Heart left ventricle (tissue), 13 donors: ENCODE data around the gene GALNT18.

Source experiments
- POLR2A ChIP-seq, 2 donors: fragments of 450-650 bp; IDR thresholded peaks; one replicate each; pipeline ENCODE4 v1.6.1; 2017; ENCODE audit warnings: antibody characterized with exemption in 2 of 2, mild to moderate bottlenecking in 2 of 2, moderate library complexity in 2 of 2
- TF ChIP-seq, protein P1 (sequence below), 12 donors: fragments of 200-600 bp; sonication (generic) in 4 of 12; IDR thresholded peaks; one replicate each; pipeline versions ENCODE4 v1.5.0 to v1.8.0; 2018 to 2022; ENCODE audit warnings: antibody characterized with exemption in 12 of 12, mild to moderate bottlenecking in 5 of 12
- donor health status: ischemic (EF 13 %, LVEDD 7.1; RV severe dilation, severe dysfunction).
- donor health status: DM: no; HTN: yes; CAD: no.
- donor health status: DM: no; HTN: no; CAD: no.
- donor health status: ischemic (EF 25% LVEDD 6.9; RV normal size, moderate dysfunction).
- donor health status: ischemic (EF 25% LVEDD 5.7; RV mildly dilated, moderate dysfunction).
- donor health status: ischemic (EF 35%, LVEDD 5.7; RV mildly dilated, moderate dysfunction).
- donor health status: nonischemic (EF 11% LVEDD 7.7; RV severe dilation, severe dysfunction).
- donor health status: DM: yes; HTN: yes; CAD: no.
- donor health status: PGD.
- donor health status: ischemic (EF 29% LVEDD 5.4; RV normal size, mild dysfunction).
- donor health status: nonischemic (EF 23%, LVEDD 6.1; RV moderate dilation, normal function).

DNA sequence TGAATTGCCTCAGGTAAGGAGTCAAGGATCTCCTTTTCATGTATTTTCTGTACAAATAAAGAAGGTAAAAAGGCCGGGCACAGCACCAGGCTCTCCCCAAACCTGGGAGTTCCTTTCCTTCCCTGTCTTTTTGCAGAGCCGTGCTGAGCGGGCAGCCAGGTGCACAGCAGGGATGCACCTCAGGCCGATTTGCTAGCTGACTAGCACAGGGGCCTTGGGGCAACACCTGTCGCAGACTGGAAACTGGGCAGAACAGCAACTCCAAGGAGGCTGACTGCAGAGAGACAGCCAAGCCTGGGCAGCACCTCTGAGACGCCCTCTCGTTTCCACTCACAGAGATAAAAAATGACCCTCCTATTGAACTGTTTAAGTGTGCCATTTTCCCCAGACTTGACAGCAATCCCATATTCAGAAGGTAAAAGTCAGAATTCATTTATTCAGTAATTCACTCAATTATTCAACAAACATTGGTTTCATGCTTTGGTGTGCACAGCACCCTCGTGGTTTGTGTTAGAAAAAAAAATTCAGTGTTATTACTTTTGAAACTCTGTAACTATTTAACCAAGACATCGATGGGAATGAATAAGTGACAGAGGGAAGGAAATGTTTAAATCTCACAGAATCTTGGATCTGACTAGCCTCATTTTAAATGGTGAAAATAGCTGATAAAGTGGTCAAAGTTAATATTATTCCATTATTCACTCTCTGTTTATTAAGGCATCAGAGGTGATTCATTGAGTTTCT lies 120.9 kb downstream of the GALNT18 start:
- TF ChIP-seq, protein P1, sequence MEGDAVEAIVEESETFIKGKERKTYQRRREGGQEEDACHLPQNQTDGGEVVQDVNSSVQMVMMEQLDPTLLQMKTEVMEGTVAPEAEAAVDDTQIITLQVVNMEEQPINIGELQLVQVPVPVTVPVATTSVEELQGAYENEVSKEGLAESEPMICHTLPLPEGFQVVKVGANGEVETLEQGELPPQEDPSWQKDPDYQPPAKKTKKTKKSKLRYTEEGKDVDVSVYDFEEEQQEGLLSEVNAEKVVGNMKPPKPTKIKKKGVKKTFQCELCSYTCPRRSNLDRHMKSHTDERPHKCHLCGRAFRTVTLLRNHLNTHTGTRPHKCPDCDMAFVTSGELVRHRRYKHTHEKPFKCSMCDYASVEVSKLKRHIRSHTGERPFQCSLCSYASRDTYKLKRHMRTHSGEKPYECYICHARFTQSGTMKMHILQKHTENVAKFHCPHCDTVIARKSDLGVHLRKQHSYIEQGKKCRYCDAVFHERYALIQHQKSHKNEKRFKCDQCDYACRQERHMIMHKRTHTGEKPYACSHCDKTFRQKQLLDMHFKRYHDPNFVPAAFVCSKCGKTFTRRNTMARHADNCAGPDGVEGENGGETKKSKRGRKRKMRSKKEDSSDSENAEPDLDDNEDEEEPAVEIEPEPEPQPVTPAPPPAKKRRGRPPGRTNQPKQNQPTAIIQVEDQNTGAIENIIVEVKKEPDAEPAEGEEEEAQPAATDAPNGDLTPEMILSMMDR (IDR thresholded peaks at IDR 0.05): no peak
- no peak for TF ChIP-seq POLR2A (IDR thresholded peaks at IDR 0.05)
